A549 (cell line): Measurements from ENCODE around the gene KIAA1586.

ENCODE experiments used
- CHD2 ChIP-seq: fragments of 150-350 bp; IDR thresholded peaks from 2 replicates; pipeline ENCODE4 v1.6.1; 2014; ENCODE audit warnings: low read length; ENCODE audit not compliant: partially characterized antibody
- CHD4 ChIP-seq: fragments of 200-600 bp; sonication (generic); IDR thresholded peaks from 2 replicates; pipeline ENCODE4 v1.6.1; 2016; ENCODE audit warnings: antibody characterized with exemption, mild to moderate bottlenecking, borderline replicate concordance
- HDAC2 ChIP-seq: fragments of 200-600 bp; sonication (generic); IDR thresholded peaks from 2 replicates; pipeline ENCODE4 v1.6.1; 2016
- MAZ ChIP-seq: fragments of 150-350 bp; IDR thresholded peaks from 2 replicates; pipeline ENCODE4 v1.6.1; 2014; ENCODE audit warnings: antibody characterized with exemption, low read depth, low read length, borderline replicate concordance
- MYC ChIP-seq: IDR thresholded peaks from 2 replicates; pipeline ENCODE4 v1.6.1; 2012; ENCODE audit warnings: mild to moderate bottlenecking, inconsistent platforms, low read length, improper control_type of control experiment, borderline replicate concordance
- NR3C1 ChIP-seq: fragments of >200 bp; sonication (Bioruptor Twin); formaldehyde crosslinking; IDR thresholded peaks from 3 replicates; pipeline ENCODE4 v1.6.1; 2017
- POLR2AphosphoS2 ChIP-seq: conservative IDR thresholded peaks from 2 replicates; pipeline ENCODE4 v1.6.1; 2012; ENCODE audit warnings: low read length, improper control_type of control experiment, inconsistent platforms
- RAD21 ChIP-seq, 2 experiments: fragments of >200 bp in 1 of 2; sonication (Bioruptor Twin) in 1 of 2; formaldehyde crosslinking in 1 of 2; IDR thresholded peaks in 1 of 2; conservative IDR thresholded peaks in 1 of 2; 2 replicates in 1 of 2; 3 replicates in 1 of 2; pipeline ENCODE4 v1.6.1; 2012 to 2018; ENCODE audit warnings: inconsistent platforms in 1 of 2
- RFX5 ChIP-seq: fragments of 450-650 bp; IDR thresholded peaks from 2 replicates; pipeline ENCODE4 v1.7.1; 2014; ENCODE audit warnings: antibody characterized with exemption, mild to moderate bottlenecking, moderate library complexity
- SMC3 ChIP-seq: fragments of >200 bp; sonication (Bioruptor Twin); formaldehyde crosslinking; IDR thresholded peaks from 3 replicates; pipeline ENCODE4 v1.6.1; 2018; ENCODE audit warnings: inconsistent platforms
- TF ChIP-seq, protein P1 (sequence below): fragments of >200 bp; sonication (Bioruptor Twin); formaldehyde crosslinking; IDR thresholded peaks from 3 replicates; pipeline ENCODE4 v1.5.1; 2016
- TF ChIP-seq, protein P2 (sequence below): fragments of 200-600 bp; sonication (generic); IDR thresholded peaks from 2 replicates; pipeline ENCODE4 v1.6.1; 2016; ENCODE audit warnings: antibody characterized with exemption, mild to moderate bottlenecking, moderate library complexity
- TF ChIP-seq, protein P3 (sequence below): fragments of 250-450 bp; sonication (Bioruptor Pico); IDR thresholded peaks from 2 replicates; pipeline ENCODE4 v1.5.0; 2021; ENCODE audit warnings: mild to moderate bottlenecking, moderate library complexity, borderline replicate concordance
- TF ChIP-seq, protein P4 (sequence below): IDR thresholded peaks from 2 replicates; pipeline ENCODE4 v1.6.1; 2012

DNA sequence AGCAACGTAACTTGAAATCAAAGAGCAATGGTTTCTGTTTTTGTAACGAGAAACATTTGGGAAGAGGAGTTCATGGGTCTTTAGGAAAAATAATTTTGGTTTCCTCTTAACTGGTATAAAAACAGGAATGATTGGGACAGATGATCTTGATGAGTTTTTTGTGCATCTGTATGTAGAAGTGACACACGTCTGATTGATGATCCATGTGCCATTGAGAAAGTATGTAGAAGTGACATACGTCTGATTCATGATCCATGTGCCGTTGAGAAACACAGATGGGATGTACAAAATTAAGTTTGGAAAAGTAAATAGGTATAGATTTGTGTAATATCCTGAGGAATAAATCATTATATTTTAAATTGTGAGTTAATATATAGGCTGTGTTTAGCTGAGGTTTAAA lies 2.1 kb downstream of the KIAA1586 start:
- no peak for TF ChIP-seq CHD4
- no peak for TF ChIP-seq MAZ
- TF ChIP-seq, protein P1, sequence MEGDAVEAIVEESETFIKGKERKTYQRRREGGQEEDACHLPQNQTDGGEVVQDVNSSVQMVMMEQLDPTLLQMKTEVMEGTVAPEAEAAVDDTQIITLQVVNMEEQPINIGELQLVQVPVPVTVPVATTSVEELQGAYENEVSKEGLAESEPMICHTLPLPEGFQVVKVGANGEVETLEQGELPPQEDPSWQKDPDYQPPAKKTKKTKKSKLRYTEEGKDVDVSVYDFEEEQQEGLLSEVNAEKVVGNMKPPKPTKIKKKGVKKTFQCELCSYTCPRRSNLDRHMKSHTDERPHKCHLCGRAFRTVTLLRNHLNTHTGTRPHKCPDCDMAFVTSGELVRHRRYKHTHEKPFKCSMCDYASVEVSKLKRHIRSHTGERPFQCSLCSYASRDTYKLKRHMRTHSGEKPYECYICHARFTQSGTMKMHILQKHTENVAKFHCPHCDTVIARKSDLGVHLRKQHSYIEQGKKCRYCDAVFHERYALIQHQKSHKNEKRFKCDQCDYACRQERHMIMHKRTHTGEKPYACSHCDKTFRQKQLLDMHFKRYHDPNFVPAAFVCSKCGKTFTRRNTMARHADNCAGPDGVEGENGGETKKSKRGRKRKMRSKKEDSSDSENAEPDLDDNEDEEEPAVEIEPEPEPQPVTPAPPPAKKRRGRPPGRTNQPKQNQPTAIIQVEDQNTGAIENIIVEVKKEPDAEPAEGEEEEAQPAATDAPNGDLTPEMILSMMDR = no peak
- no peak for TF ChIP-seq MYC
- TF ChIP-seq RAD21 (conservative IDR thresholded peaks at IDR 0.05 in 1 of 2, IDR thresholded peaks at IDR 0.05 in 1 of 2) = no peak
- TF ChIP-seq, protein P2, sequence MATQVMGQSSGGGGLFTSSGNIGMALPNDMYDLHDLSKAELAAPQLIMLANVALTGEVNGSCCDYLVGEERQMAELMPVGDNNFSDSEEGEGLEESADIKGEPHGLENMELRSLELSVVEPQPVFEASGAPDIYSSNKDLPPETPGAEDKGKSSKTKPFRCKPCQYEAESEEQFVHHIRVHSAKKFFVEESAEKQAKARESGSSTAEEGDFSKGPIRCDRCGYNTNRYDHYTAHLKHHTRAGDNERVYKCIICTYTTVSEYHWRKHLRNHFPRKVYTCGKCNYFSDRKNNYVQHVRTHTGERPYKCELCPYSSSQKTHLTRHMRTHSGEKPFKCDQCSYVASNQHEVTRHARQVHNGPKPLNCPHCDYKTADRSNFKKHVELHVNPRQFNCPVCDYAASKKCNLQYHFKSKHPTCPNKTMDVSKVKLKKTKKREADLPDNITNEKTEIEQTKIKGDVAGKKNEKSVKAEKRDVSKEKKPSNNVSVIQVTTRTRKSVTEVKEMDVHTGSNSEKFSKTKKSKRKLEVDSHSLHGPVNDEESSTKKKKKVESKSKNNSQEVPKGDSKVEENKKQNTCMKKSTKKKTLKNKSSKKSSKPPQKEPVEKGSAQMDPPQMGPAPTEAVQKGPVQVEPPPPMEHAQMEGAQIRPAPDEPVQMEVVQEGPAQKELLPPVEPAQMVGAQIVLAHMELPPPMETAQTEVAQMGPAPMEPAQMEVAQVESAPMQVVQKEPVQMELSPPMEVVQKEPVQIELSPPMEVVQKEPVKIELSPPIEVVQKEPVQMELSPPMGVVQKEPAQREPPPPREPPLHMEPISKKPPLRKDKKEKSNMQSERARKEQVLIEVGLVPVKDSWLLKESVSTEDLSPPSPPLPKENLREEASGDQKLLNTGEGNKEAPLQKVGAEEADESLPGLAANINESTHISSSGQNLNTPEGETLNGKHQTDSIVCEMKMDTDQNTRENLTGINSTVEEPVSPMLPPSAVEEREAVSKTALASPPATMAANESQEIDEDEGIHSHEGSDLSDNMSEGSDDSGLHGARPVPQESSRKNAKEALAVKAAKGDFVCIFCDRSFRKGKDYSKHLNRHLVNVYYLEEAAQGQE = no peak
- no peak for TF ChIP-seq HDAC2
- TF ChIP-seq, protein P3, sequence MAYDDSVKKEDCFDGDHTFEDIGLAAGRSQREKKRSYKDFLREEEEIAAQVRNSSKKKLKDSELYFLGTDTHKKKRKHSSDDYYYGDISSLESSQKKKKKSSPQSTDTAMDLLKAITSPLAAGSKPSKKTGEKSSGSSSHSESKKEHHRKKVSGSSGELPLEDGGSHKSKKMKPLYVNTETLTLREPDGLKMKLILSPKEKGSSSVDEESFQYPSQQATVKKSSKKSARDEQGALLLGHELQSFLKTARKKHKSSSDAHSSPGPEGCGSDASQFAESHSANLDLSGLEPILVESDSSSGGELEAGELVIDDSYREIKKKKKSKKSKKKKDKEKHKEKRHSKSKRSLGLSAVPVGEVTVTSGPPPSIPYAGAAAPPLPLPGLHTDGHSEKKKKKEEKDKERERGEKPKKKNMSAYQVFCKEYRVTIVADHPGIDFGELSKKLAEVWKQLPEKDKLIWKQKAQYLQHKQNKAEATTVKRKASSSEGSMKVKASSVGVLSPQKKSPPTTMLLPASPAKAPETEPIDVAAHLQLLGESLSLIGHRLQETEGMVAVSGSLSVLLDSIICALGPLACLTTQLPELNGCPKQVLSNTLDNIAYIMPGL (CRISPR knock-in tag) = no peak
- TF ChIP-seq, protein P4, sequence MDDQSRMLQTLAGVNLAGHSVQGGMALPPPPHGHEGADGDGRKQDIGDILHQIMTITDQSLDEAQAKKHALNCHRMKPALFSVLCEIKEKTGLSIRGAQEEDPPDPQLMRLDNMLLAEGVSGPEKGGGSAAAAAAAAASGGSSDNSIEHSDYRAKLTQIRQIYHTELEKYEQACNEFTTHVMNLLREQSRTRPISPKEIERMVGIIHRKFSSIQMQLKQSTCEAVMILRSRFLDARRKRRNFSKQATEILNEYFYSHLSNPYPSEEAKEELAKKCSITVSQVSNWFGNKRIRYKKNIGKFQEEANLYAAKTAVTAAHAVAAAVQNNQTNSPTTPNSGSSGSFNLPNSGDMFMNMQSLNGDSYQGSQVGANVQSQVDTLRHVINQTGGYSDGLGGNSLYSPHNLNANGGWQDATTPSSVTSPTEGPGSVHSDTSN = no peak
- TF ChIP-seq POLR2AphosphoS2 = no peak
- no peak for TF ChIP-seq NR3C1
- no peak for TF ChIP-seq SMC3
- no peak for TF ChIP-seq RFX5
- TF ChIP-seq CHD2 = no peak
